Endothelial cell of umbilical vein (primary cell): ENCODE data around the gene RPS6KA1. TPM values are rescaled to one million over a fixed set of nuclear protein-coding genes. Genes with fewer than 3 reads are reported as not detected.

Experiments
- BruUV-seq: library from RNA; stranded (reverse); fragments of 400-500 nt; replicated peaks from 2 replicates; lab custom pipeline; 2021; lab: Mats Ljungman, UMichigan
- CTCF ChIA-PET: fragments of 300-600, 350-600 bp; sonication (Branson Sonifier 250); formaldehyde crosslinking; loops from one replicate; lab custom pipeline; 2021; ENCODE audit warnings: antibody characterized with exemption, inconsistent platforms; lab: Charles Lee
- POLR2A ChIA-PET: fragments of 300-600, 350-600 bp; sonication (Branson Sonifier 250); formaldehyde crosslinking; loops from one replicate; lab custom pipeline; 2021; ENCODE audit warnings: antibody characterized with exemption, inconsistent platforms; lab: Charles Lee
- DNase-seq: peaks from one replicate; pipeline ENCODE4 v3.0.0-alpha.2; 2011; ENCODE audit warnings: low read depth, low spot score
- FAIRE-seq: peaks from 2 replicates; lab custom pipeline; 2011; peaks lifted over from hg19 to GRCh38; lab: Jason Lieb, UNC
- H2AFZ ChIP-seq: 2 replicates; pipeline ENCODE4 v1.6.0; 2012; ENCODE audit warnings: low read depth, low read length, control low read depth, inconsistent platforms
- H3K27ac ChIP-seq: 2 replicates; pipeline ENCODE4 v1.5.1; 2011; ENCODE audit warnings: low read depth, mild to moderate bottlenecking, control low read depth, low read length, moderate library complexity; ENCODE audit not compliant: insufficient read depth
- H3K27me3 ChIP-seq, 2 experiments: 2 replicates each; pipeline versions ENCODE4 v1.6.0 to v1.6.1; 2011; ENCODE audit warnings: low read length in 2 of 2, mixed read lengths in 1 of 2; ENCODE audit not compliant: control insufficient read depth in 2 of 2, insufficient read depth in 2 of 2
- H3K36me3 ChIP-seq, 2 experiments: 2 replicates in 1 of 2; 3 replicates in 1 of 2; pipeline ENCODE4 v1.5.1; 2011; ENCODE audit warnings: low read length in 2 of 2, mild to moderate bottlenecking in 1 of 2, moderate library complexity in 1 of 2; ENCODE audit not compliant: control insufficient read depth in 2 of 2, insufficient read depth in 2 of 2; ENCODE audit errors: extremely low read depth in 1 of 2
- H3K4me1 ChIP-seq: 3 replicates; pipeline ENCODE4 v1.5.1; 2011; ENCODE audit warnings: mild to moderate bottlenecking, low read length; ENCODE audit not compliant: control insufficient read depth, insufficient read depth; ENCODE audit errors: extremely low read depth
- H3K4me2 ChIP-seq: 2 replicates; pipeline ENCODE4 v1.6.1; 2011; ENCODE audit warnings: low read length, control low read depth, mixed read lengths; ENCODE audit not compliant: insufficient read depth
- H3K4me3 ChIP-seq, 3 experiments: fragments of 200-600 bp in 1 of 3; sonication (generic), shearing (Covaris generic) in 1 of 3; replicated peaks in 1 of 3; 2 replicates each; pipeline ENCODE4 v1.5.1; 2011 to 2016; ENCODE audit warnings: control low read depth in 3 of 3, low read length in 3 of 3, mild to moderate bottlenecking in 2 of 3, inconsistent platforms in 1 of 3, low read depth in 1 of 3, moderate library complexity in 1 of 3; ENCODE audit not compliant: insufficient read depth in 1 of 3
- H3K79me2 ChIP-seq: 2 replicates; pipeline ENCODE4 v1.6.0; 2012; ENCODE audit warnings: low read length, inconsistent platforms; ENCODE audit not compliant: control insufficient read depth, insufficient read depth
- H3K9ac ChIP-seq: replicated peaks from 2 replicates; pipeline ENCODE3; 2011; ENCODE audit warnings: low read length, control low read depth; ENCODE audit not compliant: insufficient read depth; ENCODE audit errors: extremely low read depth
- H3K9me1 ChIP-seq: replicated peaks from 3 replicates; pipeline ENCODE4 v1.6.0; 2011; ENCODE audit warnings: mild to moderate bottlenecking, low read length; ENCODE audit not compliant: control insufficient read depth, insufficient read depth; ENCODE audit errors: extremely low read depth
- H3K9me3 ChIP-seq: replicated peaks from 2 replicates; pipeline ENCODE4 v1.5.1; 2012; ENCODE audit warnings: low read length, inconsistent platforms; ENCODE audit not compliant: control insufficient read depth, insufficient read depth
- H4K20me1 ChIP-seq: replicated peaks from 2 replicates; pipeline ENCODE3; 2011; ENCODE audit warnings: mild to moderate bottlenecking, low read length; ENCODE audit not compliant: control insufficient read depth, insufficient read depth; ENCODE audit errors: extremely low read depth
- EZH2 ChIP-seq: IDR thresholded peaks from 2 replicates; pipeline ENCODE4 v1.6.1; 2012; ENCODE audit warnings: borderline replicate concordance, low read depth, mild to moderate bottlenecking, moderate library complexity, low read length, inconsistent platforms; ENCODE audit not compliant: severe bottlenecking
- FOS ChIP-seq: IDR thresholded peaks from 2 replicates; pipeline ENCODE4 v1.6.1; 2011; ENCODE audit warnings: mild to moderate bottlenecking, low read length, moderate library complexity, borderline replicate concordance; ENCODE audit not compliant: insufficient read depth
- GATA2 ChIP-seq: IDR thresholded peaks from 2 replicates; pipeline ENCODE4 v1.7.0; 2011; ENCODE audit warnings: low read depth, mild to moderate bottlenecking, moderate library complexity, mixed read lengths, low read length; ENCODE audit not compliant: insufficient read length, insufficient read depth
- JUN ChIP-seq: IDR thresholded peaks from 2 replicates; pipeline ENCODE4 v1.6.1; 2011; ENCODE audit warnings: borderline replicate concordance, low read depth; ENCODE audit not compliant: insufficient read length, insufficient read depth
- MAX ChIP-seq: IDR thresholded peaks from 2 replicates; pipeline ENCODE4 v1.6.1; 2011; ENCODE audit not compliant: insufficient read depth, insufficient read length
- MYC ChIP-seq: IDR thresholded peaks from one replicate; pipeline ENCODE4 v1.6.1; 2011; ENCODE audit warnings: mild to moderate bottlenecking, low read depth, low read length
- POLR2A ChIP-seq: IDR thresholded peaks from 2 replicates; pipeline ENCODE4 v1.6.1; 2012; ENCODE audit warnings: low read depth, mild to moderate bottlenecking, control low read depth, low read length
- POLR2AphosphoS5 ChIP-seq: IDR thresholded peaks from 2 replicates; pipeline ENCODE4 v1.6.1; 2012; ENCODE audit warnings: low read depth, mild to moderate bottlenecking, control low read depth, low read length, moderate library complexity; ENCODE audit not compliant: insufficient read depth
- dilution Hi-C: fragments of 300-500 bp; cut with MboI; formaldehyde crosslinking; loops from one replicate; pipeline ENCODE4 v1.15.0; 2019; ENCODE audit warnings: low sequenced_read_pairs; ENCODE audit not compliant: extremely low pct_ligation_motif_present
- intact Hi-C: fragments of 100-400 bp; cut with micrococcal nuclease; formaldehyde crosslinking; loops from one replicate; pipeline ENCODE4 v1.10.0; 2022
- polyA plus RNA-seq, 4 experiments: library from polyadenylated mRNA; depleted of rRNA in 3 of 4; stranded (reverse) in 3 of 4; unstranded in 1 of 4; fragments of >200 nt; gene quantifications; 2 replicates each; pipeline versions ENCODE4 v1.2.1 to v1.2.3, GENCODE V29; 2011 to 2012; ENCODE audit warnings: missing spikeins in 1 of 4
- total RNA-seq: library from RNA; stranded (reverse); gene quantifications from 2 replicates; pipeline ENCODE4 v1.2.3, GENCODE V29; 2021
- TF ChIP-seq, protein P1 (sequence below), 2 donors: IDR thresholded peaks; 1 replicate in 1 of 2; 2 replicates in 1 of 2; pipeline ENCODE4 v1.5.1; 2011; ENCODE audit warnings: low read length in 2 of 2, mild to moderate bottlenecking in 2 of 2, moderate library complexity in 2 of 2, control low read depth in 1 of 2, inconsistent platforms in 1 of 2, low read depth in 1 of 2; ENCODE audit not compliant: insufficient read depth in 1 of 2; ENCODE audit errors: extremely low read depth in 1 of 2

Gene RPS6KA1
- total and polyA plus RNA-seq, 2 donors (not counting 3 experiments of a cell fraction or from before 2014, with no cell fraction given) = 6.7 to 15.5 TPM

GRCh38 chr1:26493267-26493666 lies 36.3 kb upstream of the RPS6KA1 start:
- Histone ChIP-seq H2AFZ (no peak overlapping the region), H3K9me3 (no peaks in the 10 kb centered on the region), H3K4me2 (no peak overlapping the region), H3K79me2 (no peaks in the 10 kb centered on the region), H3K4me3 (no peak overlapping the region), H3K9me1 (no peaks in the 10 kb centered on the region), H3K36me3 (no peaks in the 10 kb centered on the region), H3K4me1 (no peaks in the 10 kb centered on the region), H3K9ac (no peak overlapping the region), H4K20me1 (no peaks in the 10 kb centered on the region), H3K27me3 (peaks cover 1 to 2% of the 10 kb centered on the region in 2 experiments), H3K27ac (no peak overlapping the region)
- intact Hi-C loops (no loop called here), dilution Hi-C loops (no loop called here)
- CTCF ChIA-PET = no interaction called here
- FAIRE-seq (no peak), DNase-seq (no peak)
- POLR2A ChIA-PET = no interaction called here
- TF ChIP-seq MYC (no peak), EZH2 (no peak), JUN (no peak), POLR2A (no peak), MAX (no peak), POLR2AphosphoS5 (no peak), GATA2 (no peak), FOS (no peak)
- TF ChIP-seq, protein P1, sequence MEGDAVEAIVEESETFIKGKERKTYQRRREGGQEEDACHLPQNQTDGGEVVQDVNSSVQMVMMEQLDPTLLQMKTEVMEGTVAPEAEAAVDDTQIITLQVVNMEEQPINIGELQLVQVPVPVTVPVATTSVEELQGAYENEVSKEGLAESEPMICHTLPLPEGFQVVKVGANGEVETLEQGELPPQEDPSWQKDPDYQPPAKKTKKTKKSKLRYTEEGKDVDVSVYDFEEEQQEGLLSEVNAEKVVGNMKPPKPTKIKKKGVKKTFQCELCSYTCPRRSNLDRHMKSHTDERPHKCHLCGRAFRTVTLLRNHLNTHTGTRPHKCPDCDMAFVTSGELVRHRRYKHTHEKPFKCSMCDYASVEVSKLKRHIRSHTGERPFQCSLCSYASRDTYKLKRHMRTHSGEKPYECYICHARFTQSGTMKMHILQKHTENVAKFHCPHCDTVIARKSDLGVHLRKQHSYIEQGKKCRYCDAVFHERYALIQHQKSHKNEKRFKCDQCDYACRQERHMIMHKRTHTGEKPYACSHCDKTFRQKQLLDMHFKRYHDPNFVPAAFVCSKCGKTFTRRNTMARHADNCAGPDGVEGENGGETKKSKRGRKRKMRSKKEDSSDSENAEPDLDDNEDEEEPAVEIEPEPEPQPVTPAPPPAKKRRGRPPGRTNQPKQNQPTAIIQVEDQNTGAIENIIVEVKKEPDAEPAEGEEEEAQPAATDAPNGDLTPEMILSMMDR (IDR thresholded peaks at IDR 0.05; ENCODE audit: extremely low read depth in 1 of 2, insufficient read depth in 1 of 2, low read depth in 1 of 2, low read length in 2 of 2) = no peak
- BruUV-seq = no TSS peak
